HG03139 (cell line): ENCODE results near the gene PDS5A.
"Not testable (repeated sequence)": the region's sequence is repeated elsewhere in the genome, so short reads cannot be mapped to it uniquely, and the experiment has no call there.

Experiments used
- ATAC-seq: cut with Tn5 transposase; IDR thresholded peaks from one replicate; pipeline ENCODE4 v1.9.1; 2021; ENCODE audit not compliant: unreplicated experiment

The PDS5A gene

DNA sequence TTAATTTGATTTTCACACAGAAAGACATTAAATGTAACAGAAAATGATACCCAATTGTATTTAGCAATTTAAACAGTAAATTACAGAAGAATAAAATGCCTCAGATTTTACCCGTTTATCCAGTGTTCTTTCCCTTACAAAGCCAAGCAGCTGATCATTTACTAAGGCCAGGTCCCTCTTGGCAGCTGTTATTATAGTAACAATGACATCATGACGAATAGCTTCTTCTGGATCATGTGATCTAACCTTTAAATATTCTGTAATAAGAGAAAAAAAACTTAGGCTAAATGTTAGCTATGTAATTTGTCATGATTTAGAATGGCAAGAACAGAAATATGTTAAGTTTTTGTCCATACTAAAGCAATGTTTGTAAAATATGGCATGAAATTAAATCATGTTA is 69.4 kb downstream of the PDS5A start:
- no peak for ATAC-seq

DNA sequence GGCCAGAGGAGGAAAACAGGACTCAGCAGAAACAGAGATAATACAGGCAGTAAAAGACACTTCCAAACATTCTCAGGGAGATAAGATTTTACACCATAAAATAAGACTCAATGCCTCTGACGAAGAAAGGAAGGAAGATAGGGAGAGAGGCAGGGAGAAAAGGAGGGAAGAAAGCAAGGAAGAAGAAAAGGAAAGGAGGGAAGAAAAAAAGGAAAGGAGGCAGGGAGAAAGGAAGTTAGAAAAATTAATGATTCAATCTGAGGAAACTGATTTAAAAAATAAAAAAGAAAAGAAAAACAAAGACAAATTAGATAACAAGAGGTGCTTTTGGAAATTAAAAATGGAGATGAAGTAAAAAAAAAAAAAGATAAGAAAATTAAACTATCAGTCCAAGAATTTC is 72.1 kb downstream of the PDS5A start:
- no peak for ATAC-seq

DNA sequence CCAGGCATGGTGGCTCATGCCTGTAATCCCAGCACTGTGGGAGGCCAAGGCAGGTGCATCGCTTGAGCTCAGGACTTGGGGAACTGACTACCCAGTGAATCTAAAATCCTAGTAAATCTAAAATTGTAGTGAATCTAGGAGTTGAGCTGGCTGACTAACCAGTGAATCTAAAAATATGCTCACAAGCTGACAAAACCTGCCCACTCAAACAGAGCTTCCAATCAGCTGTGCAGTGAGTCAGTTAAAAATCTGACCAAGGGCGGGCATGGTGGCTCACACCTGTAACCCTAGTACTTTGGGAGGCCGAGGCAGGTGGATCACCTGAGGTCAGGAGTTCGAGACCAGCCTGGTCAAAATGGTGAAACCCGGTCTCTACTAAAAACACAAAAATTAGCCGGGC is 72.7 kb downstream of the PDS5A start:
- ATAC-seq, result not testable (repeated sequence)

DNA sequence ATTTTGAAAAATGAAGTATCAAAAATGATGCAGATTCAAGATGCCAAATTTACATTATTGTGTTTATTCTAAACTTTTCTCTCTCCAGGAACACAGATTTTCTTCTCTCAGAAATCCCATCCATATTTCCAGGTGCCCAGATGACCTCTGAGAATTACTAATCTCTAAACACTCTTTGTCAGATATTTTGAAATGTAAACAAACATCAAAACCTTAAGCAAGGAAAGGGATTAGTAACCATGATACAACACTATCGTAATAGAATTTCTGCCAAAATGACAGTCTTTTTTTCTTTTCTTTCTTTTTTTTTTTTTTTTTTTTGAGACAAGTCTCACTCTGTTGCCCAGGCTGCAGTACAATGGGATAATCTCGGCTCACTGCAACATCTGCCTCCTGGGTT is 76.7 kb downstream of the PDS5A start:
- ATAC-seq, result no peak

GRCh38 chr4:39899291-39899690 is 78.4 kb downstream of the PDS5A start:
- no peak for ATAC-seq

- no peak for ATAC-seq
Measured at GRCh38 chr4:39898015-39898414, 79.7 kb downstream of the PDS5A start.

- ATAC-seq, result no peak
Measured at GRCh38 chr4:39893693-39894072, 84.0 kb downstream of the PDS5A start.

- ATAC-seq, result no peak
Measured at GRCh38 chr4:39892988-39893692, 84.6 kb downstream of the PDS5A start.

GRCh38 chr4:39889226-39889625 is 88.5 kb downstream of the PDS5A start:
- no peak for ATAC-seq

- no peak for ATAC-seq
Measured at GRCh38 chr4:39888541-39888940, 89.2 kb downstream of the PDS5A start.

- no peak for ATAC-seq
Measured at GRCh38 chr4:39883646-39884045, 94.1 kb downstream of the PDS5A start.

DNA sequence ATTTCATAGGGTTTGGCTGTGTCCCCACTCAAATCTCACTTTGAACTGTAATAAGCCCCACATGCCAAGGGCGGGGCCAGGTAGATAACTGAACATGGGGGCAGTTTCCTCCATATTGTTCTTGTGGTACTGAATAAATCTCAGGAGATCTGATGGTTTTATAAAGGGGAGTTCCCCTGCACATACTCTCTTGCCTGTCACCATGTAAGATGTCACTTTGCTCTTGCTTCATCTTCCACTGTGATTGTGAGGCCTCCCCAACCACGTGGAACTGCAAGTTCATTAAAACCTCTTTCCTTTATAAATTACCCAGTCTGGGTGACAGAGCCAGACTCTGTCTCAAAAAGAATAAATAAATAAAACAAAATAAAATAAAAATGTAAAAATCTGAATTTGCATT is 95.9 kb downstream of the PDS5A start:
- ATAC-seq, result no peak

DNA sequence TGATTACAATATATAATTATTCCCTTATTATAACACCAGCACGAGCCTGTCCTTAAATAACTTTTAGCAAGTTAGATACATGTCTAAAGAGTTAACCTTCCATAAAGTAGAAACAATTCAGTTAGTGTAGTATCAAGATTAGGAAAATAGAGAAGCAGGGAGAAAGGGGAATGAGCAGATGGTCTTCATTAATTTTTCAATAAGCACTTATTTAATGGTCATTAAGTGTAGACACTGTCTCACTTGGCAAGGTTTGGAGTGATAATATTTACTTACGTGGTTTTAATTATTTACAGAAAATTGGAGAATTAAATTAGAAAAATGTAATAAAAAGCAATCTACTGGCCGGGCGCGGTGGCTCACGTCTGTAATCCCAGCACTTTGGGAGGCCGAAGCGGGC is 99.7 kb downstream of the PDS5A start:
- no peak for ATAC-seq

GRCh38 chr4:39873823-39874222 is 103.9 kb downstream of the PDS5A start:
- ATAC-seq, result no peak

DNA sequence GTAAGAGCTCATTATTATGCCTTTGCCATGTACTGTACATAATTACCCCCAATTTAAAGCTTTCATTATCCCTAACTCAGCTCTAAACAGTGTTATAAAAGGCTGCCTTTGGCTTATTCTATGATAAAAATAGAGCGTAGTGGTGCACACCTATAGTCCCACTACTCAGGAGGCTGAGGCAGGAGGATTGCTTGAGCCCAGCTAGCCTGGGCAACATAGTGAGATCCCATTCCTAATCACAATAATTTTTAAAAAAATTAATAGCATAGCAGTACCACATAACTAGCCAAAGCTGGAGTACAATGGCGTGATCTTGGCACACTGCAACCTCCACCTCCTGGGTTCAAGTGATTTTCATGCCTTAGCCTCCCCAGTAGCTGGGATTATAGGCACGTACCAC is 112.4 kb downstream of the PDS5A start:
- no peak for ATAC-seq

GRCh38 chr4:39864391-39864790 is 113.3 kb downstream of the PDS5A start:
- no peak for ATAC-seq

- ATAC-seq, result no peak
Measured at GRCh38 chr4:39860804-39861203, 116.9 kb downstream of the PDS5A start.

DNA sequence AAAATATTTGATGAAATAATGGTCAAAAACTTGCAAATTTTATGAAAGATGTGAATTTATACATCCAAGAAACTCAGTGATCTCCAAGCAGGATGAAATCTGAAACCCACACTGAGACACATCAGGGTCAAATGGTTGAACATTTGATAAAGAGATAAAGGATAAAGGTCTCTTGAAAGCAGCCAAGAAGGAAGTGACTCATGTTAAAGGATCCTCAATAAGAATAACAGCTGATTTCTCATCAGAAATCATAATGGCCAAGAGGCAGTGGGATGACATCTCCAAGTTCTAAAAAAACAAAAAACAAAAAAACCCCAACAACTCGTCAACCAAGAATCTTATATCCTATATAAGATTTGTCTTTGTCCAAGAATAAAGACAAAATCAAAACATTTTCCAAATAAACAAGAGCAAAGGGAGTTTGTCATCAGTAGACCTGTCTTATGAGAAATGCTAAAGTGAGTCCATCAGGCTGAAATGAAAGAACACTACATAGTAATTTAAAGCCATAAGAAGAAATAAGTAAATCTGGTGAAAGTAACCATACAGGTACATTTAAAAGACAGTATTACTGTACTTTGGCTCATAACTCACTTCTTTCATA is 121.7 kb downstream of the PDS5A start:
- ATAC-seq, result no peak

GRCh38 chr4:39852636-39853035 is 125.1 kb downstream of the PDS5A start:
- ATAC-seq, result no peak

- ATAC-seq, result no peak
Measured at GRCh38 chr4:39850727-39851126, 127.0 kb downstream of the PDS5A start.

DNA sequence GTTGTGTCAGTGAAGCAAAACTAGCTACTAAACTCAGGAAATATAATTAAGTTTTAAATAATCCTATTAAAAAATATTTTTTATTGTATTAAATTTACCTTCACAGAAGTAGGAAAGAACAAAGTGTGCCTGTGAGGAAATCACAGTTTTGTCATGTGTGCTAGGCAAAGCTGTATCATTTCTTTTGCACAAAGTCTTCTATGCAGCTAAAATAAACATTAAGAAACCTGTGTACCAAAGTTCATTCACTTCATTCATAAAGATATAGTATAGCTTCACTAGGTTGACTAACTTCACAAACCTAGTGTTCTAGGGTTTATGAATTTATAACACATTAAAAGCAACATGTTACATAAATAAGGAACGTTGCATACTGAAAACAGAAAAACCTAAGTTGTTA is 131.0 kb downstream of the PDS5A start:
- ATAC-seq, result no peak

DNA sequence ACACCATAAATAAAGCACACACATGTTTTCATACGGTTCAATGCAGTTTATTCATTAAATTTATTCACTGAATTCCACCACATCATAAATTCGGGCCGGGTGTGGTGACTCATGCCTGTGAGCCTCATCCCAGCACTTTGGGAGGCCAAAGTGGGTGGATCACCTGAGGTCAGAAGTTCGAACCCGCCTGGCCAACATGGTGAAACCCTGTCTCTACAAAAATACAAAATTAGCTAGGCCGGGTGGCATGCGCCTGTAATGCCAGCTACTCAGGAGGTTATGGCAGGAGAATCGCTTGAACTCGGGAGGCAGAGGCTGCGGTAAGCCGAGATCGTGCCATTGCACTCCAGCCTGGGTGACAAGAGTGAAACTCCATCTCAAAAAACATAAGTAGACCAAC is 131.6 kb downstream of the PDS5A start:
- no peak for ATAC-seq

GRCh38 chr4:39841894-39842293 is 135.8 kb downstream of the PDS5A start:
- ATAC-seq, result no peak
